ENCODE data around the gene MCOLN2. TPM values are rescaled to one million over a fixed set of nuclear protein-coding genes. Genes with fewer than 3 reads are reported as not detected.
"Not testable (repeated sequence)": the region's sequence is repeated elsewhere in the genome, so short reads cannot be mapped to it uniquely, and the experiment has no call there.

Gene MCOLN2
- polyA plus RNA-seq, 4 donors = 0.67 to 2.5 (median 1.2) TPM

GRCh38 chr1:84995484-84996334 lies 1.2 kb downstream of the MCOLN2 start:
- WGBS, 3 donors = 43 to 63% (median 48%) methylated on average over 10 of the region's 10 CpGs
- DNase-seq (peak in 1 of 2 donors; percentile 32), FAIRE-seq (no peak)
- H3K36me3 ChIP-seq (ENCODE audit: control insufficient read depth in 3 of 3, insufficient read depth in 2 of 3, low read depth in 1 of 3, low read length in 3 of 3) = no peaks in the 10 kb centered on the region
- no peak overlapping the region for H3K4me3 ChIP-seq (ENCODE audit: low read depth in 1 of 3, low read length in 3 of 3)
- peaks cover 0 to 9% (median 2%) of the 10 kb centered on the region in 3 donors for H3K4me1 ChIP-seq (ENCODE audit: control insufficient read depth in 3 of 3, insufficient read depth in 2 of 3, low read depth in 1 of 3, low read length in 2 of 3)
- no peak overlapping the region for H3K27ac ChIP-seq (ENCODE audit: low read depth in 1 of 3, low read length in 2 of 3)
- H3K9me3 ChIP-seq (ENCODE audit: control insufficient read depth in 2 of 2, insufficient read depth in 1 of 2, low read depth in 1 of 2, low read length in 1 of 2) = no peaks in the 10 kb centered on the region
- H3K27me3 ChIP-seq (ENCODE audit: control insufficient read depth in 3 of 3, insufficient read depth in 3 of 3, low read length in 3 of 3) = peaks cover 2 to 52% (median 5%) of the 10 kb centered on the region in 3 donors

GRCh38 chr1:84991097-84991920 lies 5.6 kb downstream of the MCOLN2 start:
- Histone ChIP-seq H3K9me3 (ENCODE audit: control insufficient read depth in 2 of 2, insufficient read depth in 1 of 2, low read depth in 1 of 2, low read length in 1 of 2) (no peaks in the 10 kb centered on the region), H3K4me1 (ENCODE audit: control insufficient read depth in 3 of 3, insufficient read depth in 2 of 3, low read depth in 1 of 3, low read length in 2 of 3) (no peaks in the 10 kb centered on the region), H3K36me3 (ENCODE audit: control insufficient read depth in 3 of 3, insufficient read depth in 2 of 3, low read depth in 1 of 3, low read length in 3 of 3) (no peaks in the 10 kb centered on the region), H3K27me3 (ENCODE audit: control insufficient read depth in 3 of 3, insufficient read depth in 3 of 3, low read length in 3 of 3) (peaks cover 0 to 19% (median under 1%) of the 10 kb centered on the region in 3 donors), H3K4me3 (ENCODE audit: low read depth in 1 of 3, low read length in 3 of 3) (no peak overlapping the region), H3K27ac (ENCODE audit: low read depth in 1 of 3, low read length in 2 of 3) (no peak overlapping the region)
- 56 to 70% (median 68%) methylated on average over 8 of the region's 8 CpGs for WGBS, 3 donors
- no peak for FAIRE-seq
- DNase-seq = no peak

GRCh38 chr1:84988588-84988987 lies 8.3 kb downstream of the MCOLN2 start:
- Histone ChIP-seq H3K27ac (ENCODE audit: low read depth in 1 of 3, low read length in 2 of 3) (no peak overlapping the region), H3K36me3 (ENCODE audit: control insufficient read depth in 3 of 3, insufficient read depth in 2 of 3, low read depth in 1 of 3, low read length in 3 of 3) (no peaks in the 10 kb centered on the region), H3K4me3 (ENCODE audit: low read depth in 1 of 3, low read length in 3 of 3) (no peak overlapping the region), H3K27me3 (ENCODE audit: control insufficient read depth in 3 of 3, insufficient read depth in 3 of 3, low read length in 3 of 3) (peaks cover 0 to 5% (median 0%) of the 10 kb centered on the region in 3 donors), H3K4me1 (ENCODE audit: control insufficient read depth in 3 of 3, insufficient read depth in 2 of 3, low read depth in 1 of 3, low read length in 2 of 3) (no peaks in the 10 kb centered on the region), H3K9me3 (ENCODE audit: control insufficient read depth in 2 of 2, insufficient read depth in 1 of 2, low read depth in 1 of 2, low read length in 1 of 2) (no peaks in the 10 kb centered on the region)
- 47 to 72% (median 55%) methylated on average over 2 of the region's 2 CpGs for WGBS, 3 donors
- no peak for DNase-seq
- FAIRE-seq = no peak

GRCh38 chr1:84986561-84986960 lies 10.4 kb downstream of the MCOLN2 start:
- WGBS, 3 donors = 79 to 82% (median 80%) methylated on average over 3 of the region's 3 CpGs
- not testable (repeated sequence) for H3K27me3 ChIP-seq (ENCODE audit: control insufficient read depth in 3 of 3, insufficient read depth in 3 of 3, low read length in 3 of 3); DNase-seq; H3K9me3 ChIP-seq (ENCODE audit: control insufficient read depth in 2 of 2, insufficient read depth in 1 of 2, low read depth in 1 of 2, low read length in 1 of 2); H3K27ac ChIP-seq (ENCODE audit: low read depth in 1 of 3, low read length in 2 of 3); FAIRE-seq; H3K4me3 ChIP-seq (ENCODE audit: low read depth in 1 of 3, low read length in 3 of 3); H3K4me1 ChIP-seq (ENCODE audit: control insufficient read depth in 3 of 3, insufficient read depth in 2 of 3, low read depth in 1 of 3, low read length in 2 of 3); H3K36me3 ChIP-seq (ENCODE audit: control insufficient read depth in 3 of 3, insufficient read depth in 2 of 3, low read depth in 1 of 3, low read length in 3 of 3)

GRCh38 chr1:84985365-84985764 lies 11.5 kb downstream of the MCOLN2 start:
- no peak overlapping the region for H3K4me3 ChIP-seq (ENCODE audit: low read depth in 1 of 3, low read length in 3 of 3)
- no peak for DNase-seq
- H3K36me3 ChIP-seq (ENCODE audit: control insufficient read depth in 3 of 3, insufficient read depth in 2 of 3, low read depth in 1 of 3, low read length in 3 of 3) = no peaks in the 10 kb centered on the region
- no peaks in the 10 kb centered on the region for H3K9me3 ChIP-seq (ENCODE audit: control insufficient read depth in 2 of 2, insufficient read depth in 1 of 2, low read depth in 1 of 2, low read length in 1 of 2)
- H3K4me1 ChIP-seq (ENCODE audit: control insufficient read depth in 3 of 3, insufficient read depth in 2 of 3, low read depth in 1 of 3, low read length in 2 of 3) = no peaks in the 10 kb centered on the region
- H3K27ac ChIP-seq (ENCODE audit: low read depth in 1 of 3, low read length in 2 of 3) = no peak overlapping the region
- FAIRE-seq = no peak
- no peaks in the 10 kb centered on the region for H3K27me3 ChIP-seq (ENCODE audit: control insufficient read depth in 3 of 3, insufficient read depth in 3 of 3, low read length in 3 of 3)

- WGBS, 3 donors = 63 to 84% (median 69%) methylated on average over 2 of the region's 2 CpGs
- H3K27me3 ChIP-seq (ENCODE audit: control insufficient read depth in 3 of 3, insufficient read depth in 3 of 3, low read length in 3 of 3) = no peaks in the 10 kb centered on the region
- H3K9me3 ChIP-seq (ENCODE audit: control insufficient read depth in 2 of 2, insufficient read depth in 1 of 2, low read depth in 1 of 2, low read length in 1 of 2) = no peaks in the 10 kb centered on the region
- no peak overlapping the region for H3K27ac ChIP-seq (ENCODE audit: low read depth in 1 of 3, low read length in 2 of 3)
- H3K4me1 ChIP-seq (ENCODE audit: control insufficient read depth in 3 of 3, insufficient read depth in 2 of 3, low read depth in 1 of 3, low read length in 2 of 3) = no peaks in the 10 kb centered on the region
- DNase-seq = no peak
- no peak overlapping the region for H3K4me3 ChIP-seq (ENCODE audit: low read depth in 1 of 3, low read length in 3 of 3)
- H3K36me3 ChIP-seq (ENCODE audit: control insufficient read depth in 3 of 3, insufficient read depth in 2 of 3, low read depth in 1 of 3, low read length in 3 of 3) = no peaks in the 10 kb centered on the region
- no peak for FAIRE-seq
Measured at GRCh38 chr1:84982395-84982794, 14.5 kb downstream of the MCOLN2 start.

GRCh38 chr1:84975035-84975434 lies 21.9 kb downstream of the MCOLN2 start:
- Histone ChIP-seq H3K4me3 (ENCODE audit: low read depth in 1 of 3, low read length in 3 of 3) (no peak overlapping the region), H3K27me3 (ENCODE audit: control insufficient read depth in 3 of 3, insufficient read depth in 3 of 3, low read length in 3 of 3) (no peaks in the 10 kb centered on the region), H3K4me1 (ENCODE audit: control insufficient read depth in 3 of 3, insufficient read depth in 2 of 3, low read depth in 1 of 3, low read length in 2 of 3) (peaks cover 0 to 4% (median 2%) of the 10 kb centered on the region in 3 donors), H3K27ac (ENCODE audit: low read depth in 1 of 3, low read length in 2 of 3) (no peak overlapping the region), H3K9me3 (ENCODE audit: control insufficient read depth in 2 of 2, insufficient read depth in 1 of 2, low read depth in 1 of 2, low read length in 1 of 2) (no peaks in the 10 kb centered on the region), H3K36me3 (ENCODE audit: control insufficient read depth in 3 of 3, insufficient read depth in 2 of 3, low read depth in 1 of 3, low read length in 3 of 3) (no peaks in the 10 kb centered on the region)
- DNase-seq = no peak
- WGBS, 3 donors = 50 to 53% (median 52%) methylated on average over 2 of the region's 2 CpGs
- FAIRE-seq = no peak

- WGBS, 3 donors = 72 to 82% (median 73%) methylated on average over 7 of the region's 7 CpGs
- Histone ChIP-seq H3K9me3 (ENCODE audit: control insufficient read depth in 2 of 2, insufficient read depth in 1 of 2, low read depth in 1 of 2, low read length in 1 of 2) (no peaks in the 10 kb centered on the region), H3K27ac (ENCODE audit: low read depth in 1 of 3, low read length in 2 of 3) (no peak overlapping the region), H3K36me3 (ENCODE audit: control insufficient read depth in 3 of 3, insufficient read depth in 2 of 3, low read depth in 1 of 3, low read length in 3 of 3) (no peaks in the 10 kb centered on the region), H3K4me3 (ENCODE audit: low read depth in 1 of 3, low read length in 3 of 3) (no peak overlapping the region), H3K4me1 (ENCODE audit: control insufficient read depth in 3 of 3, insufficient read depth in 2 of 3, low read depth in 1 of 3, low read length in 2 of 3) (peaks cover 0 to 4% (median 2%) of the 10 kb centered on the region in 3 donors), H3K27me3 (ENCODE audit: control insufficient read depth in 3 of 3, insufficient read depth in 3 of 3, low read length in 3 of 3) (no peaks in the 10 kb centered on the region)
- FAIRE-seq (no peak), DNase-seq (peak in 1 of 2 donors; percentile 13)
Measured at GRCh38 chr1:84973498-84974334, 23.2 kb downstream of the MCOLN2 start.

Measured in small intestine (tissue), 7 donors.